Stomach smooth muscle (tissue), 2 donors: ENCODE measurements around the gene CACNG5.

Source experiments
- H3K27ac ChIP-seq: one replicate; pipeline ENCODE4 v1.7.0; 2013; ENCODE audit warnings: mild to moderate bottlenecking, low read length, inconsistent platforms
- H3K27me3 ChIP-seq, 2 donors: one replicate each; pipeline ENCODE4 v1.7.0; 2013; ENCODE audit warnings: low read length in 2 of 2; ENCODE audit not compliant: insufficient read depth in 2 of 2, control insufficient read depth in 1 of 2
- H3K36me3 ChIP-seq, 2 donors: one replicate each; pipeline ENCODE4 v1.7.0; 2013; ENCODE audit warnings: low read length in 2 of 2; ENCODE audit not compliant: control insufficient read depth in 2 of 2, insufficient read depth in 2 of 2
- H3K4me1 ChIP-seq: one replicate; pipeline ENCODE4 v1.7.0; 2013; ENCODE audit warnings: low read length; ENCODE audit not compliant: control insufficient read depth, insufficient read depth
- H3K4me3 ChIP-seq, 2 donors: one replicate each; pipeline ENCODE4 v1.7.0; 2013; ENCODE audit warnings: low read length in 2 of 2
- H3K9ac ChIP-seq, 2 donors: one replicate each; pipeline ENCODE4 v1.7.0; 2013; ENCODE audit warnings: low read length in 2 of 2, mild to moderate bottlenecking in 1 of 2
- H3K9me3 ChIP-seq, 2 donors: one replicate each; pipeline ENCODE4 v1.7.0; 2013; ENCODE audit warnings: low read length in 2 of 2; ENCODE audit not compliant: control insufficient read depth in 2 of 2
- donor health status: healthy.
- donor health status: Pancreatic carcinoma.

The CACNG5 gene

DNA sequence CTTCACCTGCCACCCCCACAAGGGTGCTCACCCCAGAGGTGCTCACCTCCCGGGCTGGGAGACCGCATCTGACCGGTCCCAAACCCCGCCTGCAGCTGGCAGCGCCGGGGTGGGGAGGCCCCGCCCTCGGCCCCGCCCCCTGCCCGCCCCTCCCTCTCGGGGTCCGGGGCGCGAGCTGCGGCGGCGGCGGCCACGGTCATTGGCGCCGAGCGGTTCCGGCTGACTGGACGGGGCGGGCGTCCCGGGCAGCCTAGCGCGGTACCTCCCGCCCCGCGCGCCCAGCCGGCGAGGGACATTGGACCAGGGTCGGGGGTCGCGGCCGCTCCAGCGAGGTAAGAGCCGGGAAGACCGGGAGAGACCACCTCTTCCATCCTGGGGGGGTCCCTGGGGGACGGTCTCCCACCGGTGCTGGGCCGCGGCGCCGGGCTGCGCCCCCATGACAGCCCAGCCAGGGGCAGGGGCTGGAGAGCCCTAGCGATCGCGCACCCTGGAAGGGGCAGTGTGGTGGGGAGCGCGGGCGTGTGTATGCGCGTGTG is at the start of gene CACNG5:
Gene CACNG5 (plus strand): TSS at position 199 of the 536 bp plus-strand sequence. CDS start 42,216 bp downstream, outside the sequence.
- no peaks in the 10 kb centered on the region for H3K9me3 ChIP-seq
- H3K27me3 ChIP-seq: peaks cover 31 to 51% of the 10 kb centered on the region in 2 donors
- H3K9ac ChIP-seq: no peak within 1 kb of the TSS
- no peak within 1 kb of the TSS for H3K4me3 ChIP-seq
- no peak within 1 kb of the TSS for H3K27ac ChIP-seq
- no peaks in the 10 kb centered on the region for H3K36me3 ChIP-seq
- H3K4me1 ChIP-seq: no peaks in the 10 kb centered on the region

GRCh38 chr17:66786107-66786506 is 48.8 kb upstream of the CACNG5 start:
- Histone ChIP-seq H3K9me3 (no peaks in the 10 kb centered on the region), H3K36me3 (peaks cover 23% of the 10 kb centered on the region in 2 donors), H3K27me3 (no peaks in the 10 kb centered on the region), H3K4me1 (no peaks in the 10 kb centered on the region), H3K27ac (no peak overlapping the region), H3K9ac (no peak overlapping the region), H3K4me3 (no peak overlapping the region)

GRCh38 chr17:66787914-66788313 is 47.0 kb upstream of the CACNG5 start:
- no peak overlapping the region for H3K27ac ChIP-seq
- no peaks in the 10 kb centered on the region for H3K27me3 ChIP-seq
- H3K36me3 ChIP-seq: peaks cover 27 to 33% of the 10 kb centered on the region in 2 donors
- H3K9ac ChIP-seq: no peak overlapping the region
- H3K4me1 ChIP-seq: no peaks in the 10 kb centered on the region
- H3K9me3 ChIP-seq: no peaks in the 10 kb centered on the region
- no peak overlapping the region for H3K4me3 ChIP-seq

GRCh38 chr17:66789093-66789492 is 45.8 kb upstream of the CACNG5 start:
- H3K4me1 ChIP-seq: no peaks in the 10 kb centered on the region
- H3K36me3 ChIP-seq: peaks cover 29 to 35% of the 10 kb centered on the region in 2 donors
- no peaks in the 10 kb centered on the region for H3K9me3 ChIP-seq
- H3K9ac ChIP-seq: no peak overlapping the region
- no peak overlapping the region for H3K27ac ChIP-seq
- no peaks in the 10 kb centered on the region for H3K27me3 ChIP-seq
- no peak overlapping the region for H3K4me3 ChIP-seq

GRCh38 chr17:66789961-66790437 is 44.9 kb upstream of the CACNG5 start:
- Histone ChIP-seq H3K27me3 (no peaks in the 10 kb centered on the region), H3K9ac (no peak overlapping the region), H3K9me3 (no peaks in the 10 kb centered on the region), H3K36me3 (peaks cover 29 to 35% of the 10 kb centered on the region in 2 donors), H3K4me1 (no peaks in the 10 kb centered on the region), H3K27ac (no peak overlapping the region), H3K4me3 (no peak overlapping the region)

GRCh38 chr17:66790501-66791061 is 44.3 kb upstream of the CACNG5 start:
- H3K9me3 ChIP-seq: no peaks in the 10 kb centered on the region
- H3K9ac ChIP-seq: no peak overlapping the region
- no peak overlapping the region for H3K4me3 ChIP-seq
- H3K36me3 ChIP-seq: peaks cover 32 to 38% of the 10 kb centered on the region in 2 donors
- H3K27me3 ChIP-seq: no peaks in the 10 kb centered on the region
- H3K4me1 ChIP-seq: no peaks in the 10 kb centered on the region
- H3K27ac ChIP-seq: no peak overlapping the region

GRCh38 chr17:66791347-66791746 is 43.6 kb upstream of the CACNG5 start:
- no peak overlapping the region for H3K4me3 ChIP-seq
- H3K27ac ChIP-seq: no peak overlapping the region
- peaks cover 32 to 39% of the 10 kb centered on the region in 2 donors for H3K36me3 ChIP-seq
- no peak overlapping the region for H3K9ac ChIP-seq
- H3K27me3 ChIP-seq: no peaks in the 10 kb centered on the region
- no peaks in the 10 kb centered on the region for H3K9me3 ChIP-seq
- no peaks in the 10 kb centered on the region for H3K4me1 ChIP-seq

DNA sequence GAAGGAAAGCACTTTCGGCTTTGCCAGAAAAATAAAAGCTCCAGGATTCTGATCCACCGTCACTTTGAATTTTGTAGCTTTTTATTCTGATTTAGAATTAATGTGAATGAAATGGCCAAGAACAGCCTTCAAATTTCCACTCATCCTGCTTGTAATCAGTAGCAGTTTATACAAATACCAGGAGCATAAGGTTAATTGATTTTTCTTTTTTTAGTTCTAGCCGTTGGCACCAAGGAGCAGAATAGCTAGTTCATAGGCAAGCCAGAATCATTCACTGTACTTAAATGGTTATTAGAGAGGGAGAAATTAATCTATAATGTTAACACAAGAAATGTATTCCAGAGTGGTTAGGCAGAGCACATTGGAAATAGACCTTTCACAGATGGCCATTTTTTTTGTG is 41.1 kb upstream of the CACNG5 start:
- Histone ChIP-seq H3K27ac (no peak overlapping the region), H3K27me3 (no peaks in the 10 kb centered on the region), H3K36me3 (peaks cover 21 to 32% of the 10 kb centered on the region in 2 donors), H3K4me3 (no peak overlapping the region), H3K9me3 (no peaks in the 10 kb centered on the region), H3K4me1 (no peaks in the 10 kb centered on the region), H3K9ac (no peak overlapping the region)

- Histone ChIP-seq H3K27ac (no peak overlapping the region), H3K9ac (no peak overlapping the region), H3K4me3 (no peak overlapping the region), H3K9me3 (no peaks in the 10 kb centered on the region), H3K36me3 (peaks cover 11 to 22% of the 10 kb centered on the region in 2 donors), H3K27me3 (no peaks in the 10 kb centered on the region), H3K4me1 (no peaks in the 10 kb centered on the region)
Observed at GRCh38 chr17:66795486-66795885, 39.4 kb upstream of the CACNG5 start.

DNA sequence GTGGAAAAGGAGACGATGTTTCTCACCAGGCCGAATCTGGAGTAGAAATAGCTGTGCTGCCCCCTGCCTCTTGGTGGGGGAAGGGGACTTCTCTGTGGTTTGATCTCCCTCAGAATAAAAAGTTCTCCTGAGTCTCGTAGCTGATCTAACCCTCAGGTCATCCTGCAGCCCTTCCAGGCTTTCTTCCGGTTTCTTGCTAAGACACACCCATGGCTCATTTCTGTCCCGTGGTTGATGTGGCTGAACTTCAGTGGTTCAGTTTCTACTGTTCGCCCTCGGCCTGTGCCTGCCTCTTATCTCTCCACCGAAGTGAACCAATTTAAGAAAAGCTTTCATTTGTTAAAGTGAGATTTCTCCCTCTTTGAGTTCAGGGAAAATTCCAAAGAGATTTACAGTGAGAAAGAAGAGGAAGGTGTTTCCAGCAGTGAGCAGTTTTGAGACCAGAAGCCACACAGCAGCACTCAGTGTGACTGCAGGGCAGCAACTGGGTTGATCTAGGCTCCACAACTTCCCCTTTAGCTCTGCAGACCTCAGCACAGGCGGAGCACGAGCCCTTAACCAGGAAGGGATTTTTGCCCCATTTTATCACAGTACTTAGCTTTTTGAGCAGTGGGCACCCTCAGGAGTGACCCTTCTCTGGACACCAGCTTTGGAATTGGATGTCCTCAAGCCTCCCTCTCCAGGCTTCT is 34.9 kb upstream of the CACNG5 start:
- Histone ChIP-seq H3K36me3 (peaks cover 2 to 12% of the 10 kb centered on the region in 2 donors), H3K4me1 (no peaks in the 10 kb centered on the region), H3K9me3 (no peaks in the 10 kb centered on the region), H3K27ac (no peak overlapping the region), H3K4me3 (no peak overlapping the region), H3K27me3 (no peaks in the 10 kb centered on the region), H3K9ac (no peak overlapping the region)

DNA sequence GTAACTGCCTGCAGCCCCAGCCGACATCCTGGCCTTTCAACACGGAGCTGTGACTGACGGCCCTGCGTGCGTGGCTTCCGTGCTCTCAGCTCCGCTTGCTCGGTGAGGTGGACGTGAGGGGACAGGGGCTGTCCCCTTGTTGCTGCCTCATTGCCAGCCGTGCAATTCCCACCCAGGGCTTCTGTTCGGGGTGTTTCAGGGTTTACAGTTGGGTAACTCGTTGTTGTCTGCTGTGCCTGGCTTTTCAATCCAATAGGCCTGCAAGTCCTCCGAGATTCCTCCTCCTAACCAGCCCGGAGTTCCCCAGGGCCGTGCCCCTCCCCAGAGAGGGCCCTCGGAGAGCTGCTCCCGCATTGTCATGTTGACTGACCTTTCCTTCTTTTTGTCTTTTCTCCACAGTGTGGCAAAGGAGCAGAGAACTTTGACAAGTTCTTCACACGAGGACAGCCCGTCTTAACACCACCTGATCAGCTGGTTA is 31.4 kb upstream of the CACNG5 start:
- Histone ChIP-seq H3K36me3 (peaks cover 2 to 5% of the 10 kb centered on the region in 2 donors), H3K9me3 (no peaks in the 10 kb centered on the region), H3K4me3 (no peak overlapping the region), H3K4me1 (no peaks in the 10 kb centered on the region), H3K9ac (no peak overlapping the region), H3K27ac (no peak overlapping the region), H3K27me3 (no peaks in the 10 kb centered on the region)
